Colonic mucosa (tissue), 4 donors: ENCODE measurements around the gene UAP1. TPM values are rescaled to one million over a fixed set of nuclear protein-coding genes. Genes with fewer than 3 reads are reported as not detected.
"Not testable (repeated sequence)": the region's sequence is repeated elsewhere in the genome, so short reads cannot be mapped to it uniquely, and the experiment has no call there.

Experiments used
- DNase-seq: peaks from one replicate; pipeline ENCODE4 v3.0.0-alpha.2; 2020
- H3K27ac ChIP-seq: fragments of 200-600 bp; one replicate; pipeline ENCODE4 v1.8.0; 2021
- H3K27me3 ChIP-seq: fragments of 200-600 bp; one replicate; pipeline ENCODE4 v1.8.0; 2021
- H3K36me3 ChIP-seq: fragments of 200-600 bp; one replicate; pipeline ENCODE4 v1.8.0; 2021
- H3K4me1 ChIP-seq: fragments of 200-600 bp; one replicate; pipeline ENCODE4 v1.8.0; 2021; ENCODE audit warnings: mild to moderate bottlenecking
- H3K4me3 ChIP-seq: fragments of 200-600 bp; one replicate; pipeline ENCODE4 v1.8.0; 2021
- H3K9ac ChIP-seq, 2 donors: one replicate each; pipeline ENCODE4 v1.7.0; 2013; ENCODE audit warnings: control low read depth in 2 of 2, low read depth in 2 of 2, low read length in 2 of 2
- H3K9me3 ChIP-seq: fragments of 200-600 bp; one replicate; pipeline ENCODE4 v1.8.0; 2021
- CTCF ChIP-seq: fragments of 200-600 bp; IDR thresholded peaks from one replicate; pipeline ENCODE4 v1.8.0; 2022; ENCODE audit warnings: antibody characterized with exemption, mild to moderate bottlenecking
- intact Hi-C: fragments of 100-400 bp; cut with DNase I; formaldehyde crosslinking; loops from one replicate; pipeline ENCODE4 v1.14.1; 2022
- total RNA-seq, 2 donors: library from RNA; stranded (reverse); fragmentation: NEBNext Ultra II Directional in 1 of 2; extraction: Animal tissue kit (Norgen Biotek cat#: 25700) in 1 of 2; gene quantifications; one replicate each; pipeline ENCODE4 v1.2.1, GENCODE V29; 2021
- donor health status: healthy.
- donor health status: DM: no; HTN: no; CAD: no.
- donor health status: DM: no; HTN: no; CAD: no.

Gene UAP1
- total RNA-seq, 2 donors from 2014 or later = 79.5 to 144 TPM

- no peak overlapping the region for H3K4me3 ChIP-seq
Observed at GRCh38 chr1:162564762-162565218, 3.3 kb downstream of the UAP1 start.

GRCh38 chr1:162565460-162565859 is 3.9 kb downstream of the UAP1 start:
- intact Hi-C loops = no loop called here
- Histone ChIP-seq H3K9ac (no peak overlapping the region), H3K9me3 (no peaks in the 10 kb centered on the region), H3K27ac (no peak overlapping the region), H3K27me3 (no peaks in the 10 kb centered on the region), H3K4me3 (no peak overlapping the region), H3K4me1 (peaks cover 6% of the 10 kb centered on the region), H3K36me3 (no peaks in the 10 kb centered on the region)
- no peak for DNase-seq
- no peak for TF ChIP-seq CTCF

More at GRCh38 chr1:162564762-162565218, 3.3 kb downstream of the UAP1 start:
- H3K36me3 ChIP-seq = no peaks in the 10 kb centered on the region
- H3K9me3 ChIP-seq = no peaks in the 10 kb centered on the region
- H3K27me3 ChIP-seq = no peaks in the 10 kb centered on the region
- DNase-seq = no peak
- intact Hi-C loops = no loop called here
- H3K27ac ChIP-seq = no peak overlapping the region
- no peak overlapping the region for H3K9ac ChIP-seq
- TF ChIP-seq CTCF = no peak
- peaks cover 6% of the 10 kb centered on the region for H3K4me1 ChIP-seq

GRCh38 chr1:162566870-162567269 is 5.3 kb downstream of the UAP1 start:
- Histone ChIP-seq H3K4me1 (peaks cover 6% of the 10 kb centered on the region), H3K36me3 (no peaks in the 10 kb centered on the region), H3K27ac (no peak overlapping the region), H3K9ac (no peak overlapping the region), H3K27me3 (no peaks in the 10 kb centered on the region), H3K4me3 (no peak overlapping the region), H3K9me3 (no peaks in the 10 kb centered on the region)
- intact Hi-C loops = no loop called here
- no peak for DNase-seq
- no peak for TF ChIP-seq CTCF

GRCh38 chr1:162568802-162569201 is 7.3 kb downstream of the UAP1 start:
- H3K4me1 ChIP-seq = peaks cover 6% of the 10 kb centered on the region
- no peaks in the 10 kb centered on the region for H3K9me3 ChIP-seq
- no peak overlapping the region for H3K4me3 ChIP-seq
- intact Hi-C loops = no loop called here
- no peak for TF ChIP-seq CTCF
- peak overlapping the region; percentile 60 for H3K27ac ChIP-seq
- peak overlapping the region in 1 of 2 donors; percentile 67 for H3K9ac ChIP-seq
- no peak for DNase-seq
- H3K27me3 ChIP-seq = no peaks in the 10 kb centered on the region
- no peaks in the 10 kb centered on the region for H3K36me3 ChIP-seq

GRCh38 chr1:162570718-162571117 is 9.2 kb downstream of the UAP1 start:
- no peaks in the 10 kb centered on the region for H3K27me3 ChIP-seq
- peak overlapping the region; percentile 29 for H3K27ac ChIP-seq
- H3K9me3 ChIP-seq = no peaks in the 10 kb centered on the region
- intact Hi-C loops = loop anchor here (10.0 kb wide), 1 partner anchor 66 kb away; no protein-coding TSS in a partner anchor
- H3K36me3 ChIP-seq = no peaks in the 10 kb centered on the region
- no peak for TF ChIP-seq CTCF
- no peak overlapping the region for H3K9ac ChIP-seq
- DNase-seq = no peak
- H3K4me1 ChIP-seq = no peaks in the 10 kb centered on the region
- no peak overlapping the region for H3K4me3 ChIP-seq

- intact Hi-C loops = loop anchor here (10.0 kb wide), 1 partner anchor 66 kb away; no protein-coding TSS in a partner anchor
- H3K4me1 ChIP-seq, H3K9ac ChIP-seq, H3K4me3 ChIP-seq, DNase-seq, H3K27me3 ChIP-seq, H3K9me3 ChIP-seq, H3K36me3 ChIP-seq: not testable (repeated sequence)
- H3K27ac ChIP-seq = peak overlapping the region; percentile 29
Observed at GRCh38 chr1:162571121-162571520, 9.6 kb downstream of the UAP1 start.
